NOMO-1 (cell line): ENCODE results near the gene ALPK3.
A peak's percentile ranks its signal among the peaks of the same experiment; 100 is the strongest.

Experiments used
- DNase-seq, 2 experiments: peaks; one replicate each; lab custom pipeline; 2025; ENCODE audit not compliant: unreplicated experiment in 2 of 2; lab: John Stamatoyannopoulos, UW

ALPK3 gene

DNA sequence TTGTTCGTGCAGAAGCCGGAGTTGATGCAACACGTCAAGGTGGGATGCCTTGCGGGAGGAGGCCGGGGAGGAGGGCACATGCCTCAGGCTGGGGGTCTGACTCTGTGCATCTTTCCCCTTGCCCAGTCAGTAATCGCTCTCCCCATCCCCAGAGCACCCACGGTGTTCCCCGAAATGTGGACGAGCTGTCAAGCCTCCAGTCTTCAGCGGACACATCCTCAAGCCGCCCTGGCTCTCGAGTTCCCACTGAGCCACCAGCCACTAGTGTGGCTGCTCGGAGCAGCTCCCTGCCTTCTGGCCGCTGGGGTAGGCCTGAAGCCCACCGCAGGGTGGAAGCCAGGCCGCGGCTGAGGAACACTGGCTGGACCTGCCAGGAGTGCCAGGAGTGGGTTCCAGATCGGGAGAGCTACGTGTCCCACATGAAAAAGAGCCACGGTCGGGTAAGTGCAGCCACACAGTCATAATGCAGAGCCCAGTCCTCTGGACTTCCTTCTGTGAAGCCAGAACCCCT, 18.7 kb upstream of the ALPK3 start:
- no peak for DNase-seq

DNA sequence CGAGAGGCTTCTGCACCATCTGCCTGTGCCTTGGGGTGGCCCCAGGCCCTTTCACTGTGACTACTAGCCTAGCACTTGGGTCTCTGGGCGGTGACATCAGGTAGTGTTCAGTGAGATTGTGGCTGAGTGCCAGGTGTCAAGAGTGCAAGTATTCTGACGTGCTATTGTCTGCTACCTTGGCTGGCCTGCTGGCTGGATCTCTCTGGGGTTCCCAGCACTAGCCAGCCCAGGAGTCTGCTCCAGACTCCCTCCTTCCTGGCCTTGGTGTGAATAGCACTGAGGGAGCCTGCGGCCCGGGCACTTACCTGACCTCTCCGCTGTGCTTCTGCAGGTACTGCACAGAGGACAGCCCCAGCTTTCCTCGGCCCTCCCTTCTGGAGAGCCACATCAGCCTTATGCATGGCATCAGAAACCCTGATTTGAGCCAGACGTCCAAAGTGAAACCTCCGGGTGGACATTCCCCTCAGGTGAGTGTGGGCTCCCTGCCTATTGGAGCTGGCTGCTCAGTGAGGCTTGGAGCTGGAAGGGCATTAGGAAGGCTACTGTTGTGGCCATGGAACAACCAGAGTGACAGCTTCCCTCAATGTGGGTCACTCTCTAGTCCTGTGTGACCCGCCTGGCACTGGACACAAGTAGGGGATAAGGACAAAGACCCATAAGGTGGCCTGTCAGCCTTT, 17.5 kb upstream of the ALPK3 start:
- no peak for DNase-seq

DNA sequence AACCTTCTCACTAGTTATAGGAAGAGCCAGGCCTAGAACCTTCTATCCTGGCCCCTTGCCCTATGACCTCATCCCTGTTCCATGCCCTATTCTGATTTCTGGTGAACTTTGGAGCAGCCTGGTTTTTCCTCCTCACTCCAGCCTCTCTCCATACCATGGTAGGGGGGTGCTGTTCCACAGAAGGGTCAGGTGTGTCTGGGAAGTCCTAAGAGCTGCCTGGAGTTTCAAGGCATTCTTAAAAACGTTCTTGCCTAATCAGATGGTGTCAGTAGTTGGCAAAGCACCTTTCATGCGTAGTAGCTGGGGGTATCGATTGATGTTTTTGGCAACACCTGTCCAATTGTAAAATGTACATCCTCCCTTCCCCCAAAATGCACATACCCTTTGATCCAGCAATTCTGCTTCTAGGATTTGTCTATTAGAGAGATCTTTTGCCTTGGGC, 16.8 kb upstream of the ALPK3 start:
- DNase-seq: no peak

DNA sequence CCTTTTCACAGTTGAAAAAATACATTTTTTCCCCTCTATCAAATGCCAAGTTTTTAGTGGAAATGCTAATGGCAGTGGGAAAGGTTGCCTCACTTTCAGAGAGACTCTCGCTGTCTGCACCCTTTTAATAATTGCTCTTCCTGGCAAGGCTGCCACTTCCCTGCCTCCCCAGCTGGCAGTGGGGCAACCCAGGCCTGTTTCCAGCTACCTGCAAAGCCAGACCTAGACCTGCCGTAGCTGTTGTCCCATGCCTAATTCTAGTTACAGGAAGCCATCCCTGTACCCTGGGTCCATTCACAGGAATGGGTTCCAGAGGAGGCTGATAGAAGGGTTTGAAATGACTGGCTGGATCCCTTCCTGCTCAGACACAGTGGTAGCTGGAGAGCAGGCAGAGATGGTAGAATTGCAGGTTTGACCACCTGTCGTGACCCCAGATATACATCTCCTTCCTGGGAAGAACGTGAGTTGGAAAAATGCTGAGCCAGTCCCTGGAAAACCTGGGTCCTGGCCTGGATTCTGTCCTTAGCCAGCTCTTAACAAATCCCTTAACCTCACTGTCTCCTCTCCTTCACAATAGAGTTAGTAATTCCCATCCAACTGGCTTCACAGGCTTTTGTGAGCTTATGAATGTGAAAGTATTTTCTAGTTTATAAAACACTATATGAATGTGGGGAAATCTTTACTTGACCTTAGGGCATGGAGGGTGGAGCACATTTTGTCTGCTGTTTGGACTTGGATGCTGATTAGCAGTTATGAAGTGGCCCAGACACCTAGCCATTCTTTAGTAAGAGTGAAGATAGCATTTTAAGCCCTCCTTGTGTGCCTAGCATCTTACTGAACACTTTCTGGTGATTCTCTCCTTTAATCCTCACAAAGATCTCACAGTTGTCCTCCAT, 12.9 kb upstream of the ALPK3 start:
- no peak for DNase-seq

DNA sequence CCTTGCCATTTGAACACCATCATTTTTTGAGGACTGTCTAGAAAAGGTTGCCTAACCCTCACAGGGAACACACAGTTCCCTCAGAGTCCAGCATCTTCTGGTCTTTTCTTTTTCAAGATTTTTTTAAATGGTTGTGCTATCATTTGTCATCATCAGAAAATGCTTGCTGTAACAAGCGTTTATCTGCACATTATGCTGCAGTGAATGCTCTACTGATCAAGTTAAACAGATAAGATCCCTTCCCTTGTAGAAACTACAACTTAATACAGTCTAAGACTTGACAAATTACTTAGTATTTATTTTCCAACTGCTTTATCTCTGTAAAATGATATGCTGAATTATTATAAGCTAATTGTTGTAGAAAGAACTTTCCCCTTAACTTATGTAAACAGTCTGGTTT, 11.9 kb upstream of the ALPK3 start:
- DNase-seq: no peak

DNA sequence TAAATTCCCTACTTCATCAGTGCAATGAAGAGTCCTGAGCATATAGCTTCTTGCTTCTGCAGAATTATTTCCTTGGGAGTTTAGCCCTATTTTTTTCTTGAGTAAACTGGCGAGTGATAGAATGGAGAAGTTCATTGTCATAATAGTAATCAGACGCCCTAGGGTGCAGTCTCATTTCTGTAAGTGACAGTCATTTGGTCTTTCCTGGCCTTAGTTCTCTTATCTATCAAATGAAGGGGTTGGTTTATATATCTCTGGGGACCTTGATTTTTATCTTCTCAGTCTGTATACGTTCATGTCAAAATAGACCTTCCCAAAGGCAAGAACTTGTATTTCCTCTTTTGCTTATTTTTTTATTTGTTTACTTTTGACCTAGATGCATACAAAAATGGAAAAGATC, 9.9 kb upstream of the ALPK3 start:
- DNase-seq: no peak

DNA sequence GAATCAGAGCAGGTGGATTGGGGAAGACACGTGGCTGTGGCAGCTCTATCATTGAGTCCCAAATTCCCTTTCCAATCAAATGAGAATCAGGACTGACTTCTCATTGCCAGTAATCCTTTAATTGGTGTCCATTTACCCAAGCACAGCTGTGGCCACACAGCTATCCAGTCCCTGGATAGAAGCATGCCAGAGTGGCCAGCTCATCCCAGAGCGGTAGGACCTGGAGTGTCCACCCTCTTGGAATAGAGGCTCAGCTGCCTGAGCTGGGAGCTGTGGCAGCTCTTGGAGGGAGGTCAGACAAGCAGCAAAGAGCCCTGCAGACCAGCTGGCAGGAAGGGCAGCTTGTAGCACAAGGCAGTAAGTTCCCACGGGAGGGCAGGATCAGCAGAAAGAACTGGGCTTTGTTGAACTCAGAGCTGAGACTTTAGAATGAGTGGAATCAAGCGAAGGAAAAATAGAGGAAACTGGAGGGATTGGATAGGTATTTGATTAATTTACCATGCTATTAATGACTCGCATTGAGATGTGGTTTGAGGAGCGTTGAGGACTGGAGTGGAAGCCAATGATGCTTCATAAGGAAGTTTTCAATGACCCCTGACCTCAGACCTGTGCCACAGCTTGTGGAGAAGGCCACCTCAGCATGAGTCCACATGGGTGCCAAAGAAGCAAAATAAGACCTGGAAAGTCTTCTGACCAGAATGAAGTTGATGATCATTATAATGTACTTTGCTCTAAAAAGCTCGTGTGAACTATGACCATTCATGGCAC, 6.9 kb upstream of the ALPK3 start:
- DNase-seq: no peak

DNA sequence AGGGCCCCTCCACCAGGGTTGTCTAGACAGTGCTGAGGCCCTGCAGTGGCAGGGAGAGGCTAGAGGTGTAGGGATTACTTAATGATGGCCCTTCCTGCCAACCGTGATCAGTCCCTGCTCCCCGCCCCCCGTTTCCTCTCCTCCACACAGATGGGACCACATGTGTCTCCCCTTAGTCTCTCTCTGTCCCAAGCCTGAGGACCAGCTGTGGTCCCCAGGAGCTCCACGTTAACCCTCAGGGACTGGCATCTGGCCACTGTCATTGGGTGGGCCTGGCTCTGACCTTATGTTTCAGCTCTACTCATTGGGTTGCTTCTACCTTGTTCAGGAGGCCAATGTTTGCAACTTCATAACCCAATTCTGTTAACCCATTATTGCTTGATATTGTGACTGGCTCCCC, 6.0 kb upstream of the ALPK3 start:
- no peak for DNase-seq

DNA sequence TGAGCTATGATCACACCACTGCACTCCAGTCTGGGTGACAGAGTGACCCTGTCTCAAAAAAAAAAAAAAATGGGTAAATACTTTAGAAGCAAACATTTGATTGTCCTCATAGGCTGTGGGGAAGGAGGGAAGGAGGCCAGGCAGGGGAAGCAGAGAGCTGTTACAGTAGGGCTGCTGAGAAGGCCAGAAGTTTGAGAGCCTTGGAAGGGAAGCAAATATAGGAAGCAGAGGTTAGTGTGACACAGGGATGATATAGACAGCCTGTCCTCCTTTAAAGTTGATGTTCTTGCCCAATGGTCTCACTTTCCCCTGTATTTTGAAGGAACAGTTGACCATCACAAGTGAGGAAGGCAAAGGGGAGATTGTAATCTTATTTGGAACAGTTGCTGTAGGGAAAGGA, 5.3 kb upstream of the ALPK3 start:
- no peak for DNase-seq

DNA sequence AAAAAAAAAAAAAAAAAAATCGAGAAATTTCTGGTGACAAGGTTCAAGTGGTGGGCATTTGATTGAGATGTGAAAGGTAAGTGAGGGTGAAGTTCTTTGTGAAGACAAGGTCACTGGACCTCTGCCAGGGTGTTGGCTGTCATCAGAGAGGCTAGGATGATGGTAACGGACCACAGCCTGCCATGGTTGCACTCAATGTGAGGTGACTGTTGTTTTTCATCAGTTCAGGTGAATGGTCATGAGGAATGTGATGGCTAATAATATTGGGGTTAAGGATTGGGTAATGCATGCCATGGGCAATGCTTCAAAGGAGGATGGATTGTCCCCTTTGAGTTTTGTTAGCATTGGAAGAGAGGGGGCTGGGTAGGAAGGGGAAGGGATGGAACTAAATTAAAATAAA, 4.3 kb upstream of the ALPK3 start:
- DNase-seq: no peak

DNA sequence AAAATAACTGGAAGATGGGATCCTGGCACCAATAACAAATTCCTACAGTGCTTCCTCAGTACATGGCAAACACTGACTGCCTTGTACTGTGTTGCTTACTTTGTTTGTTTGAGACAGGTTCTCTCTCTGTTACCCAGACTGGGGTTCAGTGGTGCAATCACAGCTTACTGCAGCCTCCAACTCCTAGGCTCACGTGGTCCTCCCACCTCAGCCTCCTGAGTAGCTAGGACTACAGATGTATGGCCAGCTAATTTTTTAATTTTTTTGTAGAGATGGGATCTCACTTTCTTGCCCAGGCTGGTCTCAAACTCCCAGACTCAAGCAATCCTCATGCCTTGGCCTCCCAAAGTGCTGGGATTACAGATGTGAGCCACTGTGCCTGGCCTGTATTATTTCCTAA, 3.7 kb upstream of the ALPK3 start:
- DNase-seq: no peak

DNA sequence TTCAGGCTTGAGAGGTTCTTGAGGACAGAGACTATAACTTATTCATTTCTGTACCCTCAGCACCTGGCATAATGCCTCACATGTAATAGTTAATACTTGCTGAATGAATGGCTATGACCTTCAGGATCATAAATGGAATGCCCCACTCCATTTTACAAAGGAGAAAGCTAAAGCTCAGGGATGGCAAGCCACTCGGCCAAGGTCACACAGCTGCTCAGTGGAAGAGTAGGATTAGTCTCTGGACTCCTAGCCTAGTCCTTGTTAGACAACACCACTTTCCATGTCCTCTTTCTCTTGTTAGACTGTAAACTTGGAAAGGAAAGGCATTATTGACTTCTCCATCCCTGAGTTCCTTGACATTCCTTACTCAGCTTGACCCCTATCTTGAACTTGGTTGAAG, 3.2 kb upstream of the ALPK3 start:
- DNase-seq: no peak

DNA sequence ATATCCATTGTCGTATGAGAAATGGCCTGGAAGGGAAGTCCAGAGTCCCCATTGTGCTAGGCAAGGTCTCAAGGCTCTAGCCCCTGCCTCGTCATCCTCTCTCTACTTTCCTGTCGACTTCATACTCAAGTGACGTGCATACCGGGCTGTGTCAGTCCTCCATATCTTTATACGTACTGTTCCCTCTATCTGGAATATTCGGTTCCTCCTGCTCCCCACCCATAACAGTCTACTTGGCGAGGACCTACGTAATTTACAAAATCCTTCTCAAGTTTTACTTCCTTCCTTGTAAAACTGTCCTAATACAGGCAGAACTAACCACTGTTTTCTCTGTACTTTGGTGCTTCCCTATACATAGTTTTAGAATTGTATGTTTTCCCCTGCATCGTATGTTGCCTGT, 2.2 kb upstream of the ALPK3 start:
- peak; percentile 27 to 73 for DNase-seq

DNA sequence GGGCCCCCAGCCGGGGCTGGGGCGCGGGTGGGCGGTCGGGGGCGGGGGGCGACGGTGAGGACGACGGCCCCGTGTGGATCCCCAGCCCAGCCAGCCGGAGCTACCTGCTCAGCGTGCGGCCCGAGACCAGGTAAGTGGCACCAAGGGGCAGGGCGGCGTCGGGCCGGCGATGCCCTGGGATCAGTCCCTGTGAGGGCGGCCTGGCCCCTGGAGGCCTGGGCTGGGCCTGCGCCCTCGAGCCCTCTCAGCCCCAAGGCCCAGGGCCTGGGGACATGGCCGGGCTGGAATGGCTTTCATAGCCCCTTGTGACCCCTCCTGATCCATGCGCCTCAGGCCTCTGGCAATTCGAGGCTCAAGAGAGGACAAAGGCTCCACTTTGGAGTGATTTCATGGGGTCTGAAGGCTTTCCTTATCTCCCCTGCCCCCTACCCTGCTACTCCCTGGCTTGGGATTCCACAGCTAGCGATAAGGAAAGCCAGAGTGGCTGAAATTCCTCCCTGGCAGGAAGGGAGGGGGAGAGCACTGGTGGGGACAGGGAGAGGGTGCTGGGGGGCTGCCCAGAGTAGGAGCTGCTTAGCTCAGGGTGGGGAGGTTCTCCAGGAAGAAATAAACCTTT, 418 bp downstream of the ALPK3 start:
- no peak for DNase-seq

DNA sequence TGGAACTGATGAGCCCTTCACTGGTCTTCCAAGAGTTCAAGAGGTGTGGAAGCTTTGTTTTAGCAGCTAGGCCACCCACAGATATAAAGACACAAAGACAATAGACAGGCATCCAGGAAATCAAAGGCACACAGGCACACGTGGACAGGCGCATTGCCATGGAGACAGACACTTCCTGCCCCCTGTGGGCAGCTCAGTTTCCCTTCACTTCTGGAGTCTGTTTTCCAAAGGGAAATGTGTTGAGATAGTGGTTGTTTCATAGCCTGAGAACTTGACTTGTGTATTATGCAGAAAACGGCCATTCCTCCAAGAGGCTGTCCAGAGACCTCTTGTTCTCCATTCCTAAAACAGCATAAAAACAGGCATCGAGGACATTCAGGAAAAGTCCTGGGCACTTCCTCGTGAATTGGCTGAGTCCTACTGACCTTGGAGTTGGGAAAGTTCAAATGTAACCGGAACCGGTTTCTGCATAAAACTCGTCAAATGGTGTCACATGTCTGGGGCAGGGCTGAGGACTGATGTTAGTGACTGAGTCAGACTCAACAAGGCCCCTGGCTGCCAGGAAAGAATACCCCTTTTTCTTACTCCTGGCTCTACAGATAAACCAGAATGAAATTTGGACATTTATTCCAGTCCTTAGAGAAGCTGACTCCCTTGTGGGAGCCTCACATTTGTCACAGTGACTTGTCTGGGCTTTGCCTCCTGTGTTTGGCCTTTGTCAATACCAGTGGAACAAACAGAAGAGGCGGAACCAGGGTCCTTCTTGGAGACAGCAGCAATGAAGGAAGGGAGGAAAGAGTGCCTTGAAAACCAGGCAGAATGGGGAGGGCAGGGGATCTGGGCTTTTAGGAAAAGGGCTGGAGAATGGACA, 1.3 kb downstream of the ALPK3 start:
- no peak for DNase-seq

DNA sequence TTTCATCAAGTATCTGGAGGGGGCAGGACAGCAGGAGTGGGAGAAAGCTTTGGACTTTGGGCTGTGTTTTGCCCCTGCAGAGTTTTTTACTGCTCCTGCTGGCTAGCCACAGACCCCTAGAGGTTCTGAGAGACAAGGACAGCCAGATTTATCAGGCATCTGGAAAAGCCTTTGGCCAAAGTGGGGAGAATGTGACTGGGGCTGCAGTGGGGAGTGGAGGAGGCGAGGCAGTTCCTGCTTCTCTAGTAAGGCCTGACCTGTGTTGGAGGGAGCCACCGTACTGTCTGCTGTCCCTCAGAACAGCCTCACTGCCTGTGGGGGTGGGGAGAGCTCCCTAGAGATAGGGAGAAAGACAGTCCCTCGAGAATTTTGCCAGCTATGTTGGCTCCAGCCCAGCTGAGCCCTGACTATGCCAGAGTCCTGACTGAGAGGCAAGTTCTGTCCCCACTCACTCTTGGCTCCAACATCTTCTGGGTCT, 2.2 kb downstream of the ALPK3 start:
- DNase-seq: no peak

DNA sequence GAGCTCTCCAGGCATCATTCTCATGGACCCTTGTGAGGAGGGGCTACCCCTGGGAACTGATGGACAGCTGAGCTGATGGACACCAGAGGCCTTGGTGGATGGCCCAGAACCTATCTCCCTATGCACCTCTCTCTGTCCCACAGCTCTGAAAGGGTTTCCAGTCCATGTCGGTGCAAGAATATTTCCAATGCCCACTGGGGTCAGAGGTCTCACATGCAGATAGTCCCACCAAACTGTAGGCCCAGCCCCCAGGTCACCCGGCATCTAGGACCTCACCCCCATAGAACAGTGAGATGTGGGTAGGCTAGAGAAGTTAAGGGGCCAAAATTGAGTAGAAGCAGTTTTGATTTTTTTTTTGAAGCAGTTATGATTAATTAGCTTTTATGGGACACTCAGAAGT, 2.6 kb downstream of the ALPK3 start:
- no peak for DNase-seq

DNA sequence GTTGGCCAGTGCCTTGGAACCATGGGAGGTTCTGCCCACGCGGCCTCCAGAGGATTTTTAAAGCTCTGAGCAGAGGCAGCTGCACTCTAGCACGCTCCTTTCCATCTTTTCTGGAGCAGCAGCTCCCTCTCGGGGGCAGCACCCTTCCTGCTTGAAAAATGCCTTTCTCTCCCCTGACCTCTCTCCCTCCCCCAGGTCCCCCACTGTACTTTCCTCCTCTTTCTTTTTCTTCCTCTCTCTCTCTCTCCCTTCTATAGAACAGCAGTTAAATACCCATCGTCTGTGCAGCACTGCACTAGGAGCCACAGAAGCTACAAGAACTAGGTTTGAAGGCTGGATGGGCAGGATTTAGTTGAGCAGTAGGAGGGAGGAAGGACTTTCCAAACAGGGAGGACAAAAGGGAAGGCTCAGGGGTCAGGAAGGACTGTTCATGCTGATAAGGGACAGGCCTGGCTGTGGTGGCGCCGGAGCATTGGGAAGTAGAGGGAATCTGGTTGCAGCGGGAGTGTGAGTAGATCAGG, 4.4 kb downstream of the ALPK3 start:
- DNase-seq: no peak

DNA sequence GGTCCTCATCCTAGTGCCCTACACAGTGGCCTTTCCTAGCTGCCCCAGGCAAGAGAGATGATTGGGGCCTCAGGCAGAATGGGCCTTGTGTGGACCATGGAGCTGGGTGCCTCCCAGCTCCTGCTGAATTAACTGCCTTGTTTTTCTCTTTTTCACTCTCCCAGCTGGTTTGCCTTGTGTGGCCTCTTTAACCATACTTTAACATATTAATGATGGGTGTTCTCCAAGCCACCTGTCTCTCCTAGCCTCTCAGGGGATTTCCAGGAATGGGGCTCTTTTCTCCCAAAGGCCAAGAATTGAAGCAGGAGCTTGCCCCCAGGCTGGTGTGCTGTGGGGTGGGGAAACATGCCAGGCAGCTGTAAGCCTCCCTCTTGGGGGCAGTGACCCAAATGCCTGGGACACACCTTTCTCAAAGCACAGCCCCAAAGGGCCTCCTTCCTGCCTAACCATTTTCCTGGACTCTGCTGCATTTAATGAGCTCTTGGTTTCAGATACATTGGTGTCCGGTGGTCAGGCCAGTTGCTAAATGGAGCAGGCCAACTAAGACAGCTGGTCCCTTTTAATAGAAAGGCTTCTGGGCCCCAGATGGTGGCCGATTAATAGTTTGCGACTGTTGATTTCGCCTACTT, 5.6 kb downstream of the ALPK3 start:
- no peak for DNase-seq
